GM23338 (cell line): ENCODE results near the gene SLC9C1. TPM values are rescaled to one million over a fixed set of nuclear protein-coding genes. Genes with fewer than 3 reads are reported as not detected.

ENCODE experiments used
- ATAC-seq: fragments of 200-7000 bp; cut with Tn5 transposase; 3 replicates; pipeline ENCODE4 v1.9.1; 2020
- DNase-seq: peaks from one replicate; pipeline ENCODE4 v3.0.0-alpha.2; 2015; ENCODE audit warnings: low spot score
- H2AFZ ChIP-seq: fragments of 200-600 bp; sonication (generic); 2 replicates; pipeline ENCODE4 v1.8.0; 2016; ENCODE audit warnings: antibody characterized with exemption, mild to moderate bottlenecking, moderate library complexity
- H3F3A ChIP-seq: fragments of 200-600 bp; sonication (generic); replicated peaks from 2 replicates; pipeline ENCODE4 v1.8.0; 2017; ENCODE audit warnings: antibody characterized with exemption, mixed run types, low read depth
- H3K27ac ChIP-seq: fragments of 200-600 bp; sonication (generic); 2 replicates; pipeline ENCODE4 v1.6.1; 2016; ENCODE audit warnings: low read depth
- H3K27me3 ChIP-seq: fragments of 200-600 bp; sonication (generic); 2 replicates; pipeline ENCODE4 v1.8.0; 2016; ENCODE audit warnings: mild to moderate bottlenecking, mixed run types, moderate library complexity; ENCODE audit not compliant: insufficient read depth
- H3K36me3 ChIP-seq: fragments of 200-600 bp; sonication (generic); 2 replicates; pipeline ENCODE4 v1.8.0; 2016; ENCODE audit warnings: mild to moderate bottlenecking; ENCODE audit not compliant: insufficient read depth
- H3K4me1 ChIP-seq: fragments of 200-600 bp; sonication (generic); 2 replicates; pipeline ENCODE4 v1.8.0; 2016; ENCODE audit warnings: mild to moderate bottlenecking, moderate library complexity; ENCODE audit not compliant: insufficient read depth
- H3K4me2 ChIP-seq: fragments of 200-600 bp; sonication (generic); 2 replicates; pipeline ENCODE4 v1.7.1; 2017; ENCODE audit warnings: mixed run types
- H3K4me3 ChIP-seq: fragments of 200-600 bp; sonication (generic); 2 replicates; pipeline ENCODE4 v1.6.1; 2016; ENCODE audit warnings: mixed run types
- H3K79me2 ChIP-seq: fragments of 200-600 bp; sonication (generic); replicated peaks from 2 replicates; pipeline ENCODE4 v1.8.0; 2017; ENCODE audit warnings: mild to moderate bottlenecking; ENCODE audit not compliant: insufficient read depth
- H3K9me2 ChIP-seq: fragments of 200-600 bp; sonication (generic); 2 replicates; pipeline ENCODE4 v1.8.0; 2017; ENCODE audit not compliant: insufficient read depth
- H4K20me1 ChIP-seq: fragments of 200-600 bp; sonication (generic); replicated peaks from 2 replicates; pipeline ENCODE4 v1.8.0; 2017; ENCODE audit warnings: mild to moderate bottlenecking; ENCODE audit not compliant: insufficient read depth
- H3K27ac Mint-ChIP-seq: 2 replicates; pipeline ENCODE4 v1.8.0; 2020; ENCODE audit warnings: inconsistent platforms, mild to moderate bottlenecking, moderate library complexity, mixed read lengths
- H3K27me3 Mint-ChIP-seq: 3 replicates; pipeline ENCODE4 v1.8.0; 2022; ENCODE audit warnings: low read depth, mild to moderate bottlenecking, moderate library complexity, mixed read lengths, inconsistent platforms; ENCODE audit not compliant: insufficient read depth, poor library complexity
- H3K36me3 Mint-ChIP-seq: 3 replicates; pipeline ENCODE4 v1.8.0; 2021; ENCODE audit warnings: low read depth, mild to moderate bottlenecking, inconsistent platforms, moderate library complexity, mixed read lengths
- H3K4me1 Mint-ChIP-seq: 3 replicates; pipeline ENCODE4 v1.8.0; 2020; ENCODE audit warnings: mild to moderate bottlenecking, inconsistent platforms, mixed read lengths
- H3K4me3 Mint-ChIP-seq: 3 replicates; pipeline ENCODE4 v1.8.0; 2021; ENCODE audit warnings: moderate library complexity, mild to moderate bottlenecking, inconsistent platforms, mixed read lengths
- H3K9me3 Mint-ChIP-seq: 3 replicates; pipeline ENCODE4 v1.8.0; 2020; ENCODE audit warnings: moderate library complexity, mild to moderate bottlenecking, inconsistent platforms, mixed read lengths
- CREB1 ChIP-seq: fragments of 250-450 bp; sonication (Bioruptor Pico); IDR thresholded peaks from 2 replicates; pipeline ENCODE4 v1.5.0; 2020; ENCODE audit warnings: low read depth, mild to moderate bottlenecking, moderate library complexity
- EZH2 ChIP-seq: fragments of 200-600 bp; sonication (generic); IDR thresholded peaks from one replicate; pipeline ENCODE4 v1.8.0; 2017; ENCODE audit warnings: antibody characterized with exemption, mild to moderate bottlenecking, low read depth; ENCODE audit not compliant: unreplicated experiment
- EZH2phosphoT487 ChIP-seq: fragments of 200-600 bp; sonication (generic); IDR thresholded peaks from one replicate; pipeline ENCODE4 v1.8.1; 2018; ENCODE audit warnings: antibody characterized with exemption; ENCODE audit not compliant: unreplicated experiment
- JUNB ChIP-seq: IDR thresholded peaks from one replicate; pipeline ENCODE4 v1.6.1; 2016; ENCODE audit warnings: antibody characterized with exemption; ENCODE audit not compliant: unreplicated experiment
- NANOG ChIP-seq: IDR thresholded peaks from 2 replicates; pipeline ENCODE4 v1.6.1; 2016; ENCODE audit warnings: antibody characterized with exemption, borderline replicate concordance
- POLR2AphosphoS5 ChIP-seq: IDR thresholded peaks from 2 replicates; pipeline ENCODE4 v1.6.1; 2016; ENCODE audit warnings: antibody characterized with exemption, low read depth
- STAT1 ChIP-seq: IDR thresholded peaks from one replicate; pipeline ENCODE4 v1.6.1; 2016; ENCODE audit warnings: antibody characterized with exemption; ENCODE audit not compliant: unreplicated experiment
- ZNF114 ChIP-seq: fragments of 250-450 bp; sonication (Bioruptor Pico); IDR thresholded peaks from 2 replicates; pipeline ENCODE4 v1.5.0; 2020; ENCODE audit warnings: mild to moderate bottlenecking, moderate library complexity
- ZNF331 ChIP-seq: fragments of 250-450 bp; sonication (Bioruptor Pico); IDR thresholded peaks from 2 replicates; pipeline ENCODE4 v1.5.0; 2020; ENCODE audit warnings: low read depth, mild to moderate bottlenecking, moderate library complexity
- polyA plus RNA-seq: library from polyadenylated mRNA; unstranded; fragments of >200 nt; fragmentation: Nextera tagmentation; extraction: Ambion mirVana; gene quantifications from 2 replicates; pipeline ENCODE4 v1.2.1, GENCODE V29; 2016
- total RNA-seq: library from RNA; depleted of rRNA; stranded (reverse); fragments of >200 nt; shearing (Covaris generic); gene quantifications from 2 replicates; pipeline ENCODE4 v1.2.3, GENCODE V29; 2014
- TF ChIP-seq, protein P1 (sequence below): fragments of 250-450 bp; sonication (Bioruptor Pico); IDR thresholded peaks from 2 replicates; pipeline ENCODE4 v1.5.0; 2020; ENCODE audit warnings: mild to moderate bottlenecking, moderate library complexity
- TF ChIP-seq, protein P2 (sequence below): IDR thresholded peaks from 2 replicates; pipeline ENCODE4 v1.6.1; 2016; ENCODE audit warnings: antibody characterized with exemption
- TF ChIP-seq, protein P3 (sequence below), 2 experiments: fragments of 200-600 bp in 1 of 2; sonication (generic) in 1 of 2; conservative IDR thresholded peaks; 2 replicates each; pipeline versions ENCODE4 v1.5.1 to v1.6.1; 2016 to 2017; ENCODE audit warnings: antibody characterized with exemption in 2 of 2, low read depth in 2 of 2, mild to moderate bottlenecking in 2 of 2, moderate library complexity in 1 of 2
- TF ChIP-seq, protein P4 (sequence below): IDR thresholded peaks from one replicate; pipeline ENCODE4 v1.6.1; 2018; ENCODE audit warnings: antibody characterized with exemption; ENCODE audit not compliant: unreplicated experiment

Gene SLC9C1
- total and polyA plus RNA-seq, 2 experiments from 2014 or later: 0.97 to 1.8 TPM

DNA sequence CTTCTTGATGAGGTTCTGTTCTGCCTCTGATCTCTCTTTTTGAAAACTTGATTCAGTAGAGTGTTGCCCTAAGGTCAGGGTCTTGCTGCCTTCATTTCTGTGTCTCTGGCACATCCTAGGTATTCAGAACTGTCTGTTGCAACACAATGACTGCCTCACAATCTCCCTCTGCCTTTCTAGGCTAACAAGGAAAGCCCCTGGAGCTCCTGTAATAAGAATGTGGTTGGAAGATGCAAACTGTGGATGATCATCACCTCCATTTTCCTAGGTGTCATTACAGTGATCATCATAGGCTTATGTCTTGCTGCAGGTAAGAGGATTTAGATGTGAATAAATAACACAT lies 200.9 kb downstream of the SLC9C1 start:
- peak overlapping the region; percentile 63 for H3K27ac ChIP-seq
- Mint-ChIP-seq H3K4me3 (no peak overlapping the region), H3K4me1 (peaks cover 25% of the 10 kb centered on the region), H3K27ac (peak overlapping the region; percentile 54), H3K36me3 (no peaks in the 10 kb centered on the region; the same call in 1 of the 3 replicates), H3K27me3 (peaks cover 1% of the 10 kb centered on the region), H3K9me3 (no peaks in the 10 kb centered on the region)
- TF ChIP-seq, protein P1, sequence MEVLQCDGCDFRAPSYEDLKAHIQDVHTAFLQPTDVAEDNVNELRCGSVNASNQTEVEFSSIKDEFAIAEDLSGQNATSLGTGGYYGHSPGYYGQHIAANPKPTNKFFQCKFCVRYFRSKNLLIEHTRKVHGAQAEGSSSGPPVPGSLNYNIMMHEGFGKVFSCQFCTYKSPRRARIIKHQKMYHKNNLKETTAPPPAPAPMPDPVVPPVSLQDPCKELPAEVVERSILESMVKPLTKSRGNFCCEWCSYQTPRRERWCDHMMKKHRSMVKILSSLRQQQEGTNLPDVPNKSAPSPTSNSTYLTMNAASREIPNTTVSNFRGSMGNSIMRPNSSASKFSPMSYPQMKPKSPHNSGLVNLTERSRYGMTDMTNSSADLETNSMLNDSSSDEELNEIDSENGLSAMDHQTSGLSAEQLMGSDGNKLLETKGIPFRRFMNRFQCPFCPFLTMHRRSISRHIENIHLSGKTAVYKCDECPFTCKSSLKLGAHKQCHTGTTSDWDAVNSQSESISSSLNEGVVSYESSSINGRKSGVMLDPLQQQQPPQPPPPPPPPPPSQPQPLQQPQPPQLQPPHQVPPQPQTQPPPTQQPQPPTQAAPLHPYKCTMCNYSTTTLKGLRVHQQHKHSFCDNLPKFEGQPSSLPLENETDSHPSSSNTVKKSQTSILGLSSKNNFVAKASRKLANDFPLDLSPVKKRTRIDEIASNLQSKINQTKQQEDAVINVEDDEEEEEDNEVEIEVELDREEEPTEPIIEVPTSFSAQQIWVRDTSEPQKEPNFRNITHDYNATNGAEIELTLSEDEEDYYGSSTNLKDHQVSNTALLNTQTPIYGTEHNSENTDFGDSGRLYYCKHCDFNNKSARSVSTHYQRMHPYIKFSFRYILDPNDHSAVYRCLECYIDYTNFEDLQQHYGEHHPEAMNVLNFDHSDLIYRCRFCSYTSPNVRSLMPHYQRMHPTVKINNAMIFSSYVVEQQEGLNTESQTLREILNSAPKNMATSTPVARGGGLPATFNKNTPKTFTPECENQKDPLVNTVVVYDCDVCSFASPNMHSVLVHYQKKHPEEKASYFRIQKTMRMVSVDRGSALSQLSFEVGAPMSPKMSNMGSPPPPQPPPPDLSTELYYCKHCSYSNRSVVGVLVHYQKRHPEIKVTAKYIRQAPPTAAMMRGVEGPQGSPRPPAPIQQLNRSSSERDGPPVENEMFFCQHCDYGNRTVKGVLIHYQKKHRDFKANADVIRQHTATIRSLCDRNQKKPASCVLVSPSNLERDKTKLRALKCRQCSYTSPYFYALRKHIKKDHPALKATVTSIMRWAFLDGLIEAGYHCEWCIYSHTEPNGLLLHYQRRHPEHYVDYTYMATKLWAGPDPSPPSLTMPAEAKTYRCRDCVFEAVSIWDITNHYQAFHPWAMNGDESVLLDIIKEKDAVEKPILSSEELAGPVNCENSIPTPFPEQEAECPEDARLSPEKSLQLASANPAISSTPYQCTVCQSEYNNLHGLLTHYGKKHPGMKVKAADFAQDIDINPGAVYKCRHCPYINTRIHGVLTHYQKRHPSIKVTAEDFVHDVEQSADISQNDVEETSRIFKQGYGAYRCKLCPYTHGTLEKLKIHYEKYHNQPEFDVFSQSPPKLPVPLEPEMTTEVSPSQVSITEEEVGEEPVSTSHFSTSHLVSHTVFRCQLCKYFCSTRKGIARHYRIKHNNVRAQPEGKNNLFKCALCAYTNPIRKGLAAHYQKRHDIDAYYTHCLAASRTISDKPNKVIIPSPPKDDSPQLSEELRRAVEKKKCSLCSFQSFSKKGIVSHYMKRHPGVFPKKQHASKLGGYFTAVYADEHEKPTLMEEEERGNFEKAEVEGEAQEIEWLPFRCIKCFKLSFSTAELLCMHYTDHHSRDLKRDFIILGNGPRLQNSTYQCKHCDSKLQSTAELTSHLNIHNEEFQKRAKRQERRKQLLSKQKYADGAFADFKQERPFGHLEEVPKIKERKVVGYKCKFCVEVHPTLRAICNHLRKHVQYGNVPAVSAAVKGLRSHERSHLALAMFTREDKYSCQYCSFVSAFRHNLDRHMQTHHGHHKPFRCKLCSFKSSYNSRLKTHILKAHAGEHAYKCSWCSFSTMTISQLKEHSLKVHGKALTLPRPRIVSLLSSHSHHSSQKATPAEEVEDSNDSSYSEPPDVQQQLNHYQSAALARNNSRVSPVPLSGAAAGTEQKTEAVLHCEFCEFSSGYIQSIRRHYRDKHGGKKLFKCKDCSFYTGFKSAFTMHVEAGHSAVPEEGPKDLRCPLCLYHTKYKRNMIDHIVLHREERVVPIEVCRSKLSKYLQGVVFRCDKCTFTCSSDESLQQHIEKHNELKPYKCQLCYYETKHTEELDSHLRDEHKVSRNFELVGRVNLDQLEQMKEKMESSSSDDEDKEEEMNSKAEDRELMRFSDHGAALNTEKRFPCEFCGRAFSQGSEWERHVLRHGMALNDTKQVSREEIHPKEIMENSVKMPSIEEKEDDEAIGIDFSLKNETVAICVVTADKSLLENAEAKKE: no peak
- TF ChIP-seq NANOG (no peak), ZNF331 (CRISPR knock-in tag) (no peak), CREB1 (CRISPR knock-in tag) (no peak), EZH2phosphoT487 (no peak), POLR2AphosphoS5 (no peak), ZNF114 (CRISPR knock-in tag) (no peak), JUNB (no peak), EZH2 (no peak), STAT1 (no peak)
- TF ChIP-seq, protein P2, sequence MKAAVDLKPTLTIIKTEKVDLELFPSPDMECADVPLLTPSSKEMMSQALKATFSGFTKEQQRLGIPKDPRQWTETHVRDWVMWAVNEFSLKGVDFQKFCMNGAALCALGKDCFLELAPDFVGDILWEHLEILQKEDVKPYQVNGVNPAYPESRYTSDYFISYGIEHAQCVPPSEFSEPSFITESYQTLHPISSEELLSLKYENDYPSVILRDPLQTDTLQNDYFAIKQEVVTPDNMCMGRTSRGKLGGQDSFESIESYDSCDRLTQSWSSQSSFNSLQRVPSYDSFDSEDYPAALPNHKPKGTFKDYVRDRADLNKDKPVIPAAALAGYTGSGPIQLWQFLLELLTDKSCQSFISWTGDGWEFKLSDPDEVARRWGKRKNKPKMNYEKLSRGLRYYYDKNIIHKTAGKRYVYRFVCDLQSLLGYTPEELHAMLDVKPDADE: no peak
- TF ChIP-seq, protein P3, sequence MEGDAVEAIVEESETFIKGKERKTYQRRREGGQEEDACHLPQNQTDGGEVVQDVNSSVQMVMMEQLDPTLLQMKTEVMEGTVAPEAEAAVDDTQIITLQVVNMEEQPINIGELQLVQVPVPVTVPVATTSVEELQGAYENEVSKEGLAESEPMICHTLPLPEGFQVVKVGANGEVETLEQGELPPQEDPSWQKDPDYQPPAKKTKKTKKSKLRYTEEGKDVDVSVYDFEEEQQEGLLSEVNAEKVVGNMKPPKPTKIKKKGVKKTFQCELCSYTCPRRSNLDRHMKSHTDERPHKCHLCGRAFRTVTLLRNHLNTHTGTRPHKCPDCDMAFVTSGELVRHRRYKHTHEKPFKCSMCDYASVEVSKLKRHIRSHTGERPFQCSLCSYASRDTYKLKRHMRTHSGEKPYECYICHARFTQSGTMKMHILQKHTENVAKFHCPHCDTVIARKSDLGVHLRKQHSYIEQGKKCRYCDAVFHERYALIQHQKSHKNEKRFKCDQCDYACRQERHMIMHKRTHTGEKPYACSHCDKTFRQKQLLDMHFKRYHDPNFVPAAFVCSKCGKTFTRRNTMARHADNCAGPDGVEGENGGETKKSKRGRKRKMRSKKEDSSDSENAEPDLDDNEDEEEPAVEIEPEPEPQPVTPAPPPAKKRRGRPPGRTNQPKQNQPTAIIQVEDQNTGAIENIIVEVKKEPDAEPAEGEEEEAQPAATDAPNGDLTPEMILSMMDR (conservative IDR thresholded peaks at IDR 0.05; ENCODE audit: low read depth in 2 of 2): no peak
- TF ChIP-seq, protein P4, sequence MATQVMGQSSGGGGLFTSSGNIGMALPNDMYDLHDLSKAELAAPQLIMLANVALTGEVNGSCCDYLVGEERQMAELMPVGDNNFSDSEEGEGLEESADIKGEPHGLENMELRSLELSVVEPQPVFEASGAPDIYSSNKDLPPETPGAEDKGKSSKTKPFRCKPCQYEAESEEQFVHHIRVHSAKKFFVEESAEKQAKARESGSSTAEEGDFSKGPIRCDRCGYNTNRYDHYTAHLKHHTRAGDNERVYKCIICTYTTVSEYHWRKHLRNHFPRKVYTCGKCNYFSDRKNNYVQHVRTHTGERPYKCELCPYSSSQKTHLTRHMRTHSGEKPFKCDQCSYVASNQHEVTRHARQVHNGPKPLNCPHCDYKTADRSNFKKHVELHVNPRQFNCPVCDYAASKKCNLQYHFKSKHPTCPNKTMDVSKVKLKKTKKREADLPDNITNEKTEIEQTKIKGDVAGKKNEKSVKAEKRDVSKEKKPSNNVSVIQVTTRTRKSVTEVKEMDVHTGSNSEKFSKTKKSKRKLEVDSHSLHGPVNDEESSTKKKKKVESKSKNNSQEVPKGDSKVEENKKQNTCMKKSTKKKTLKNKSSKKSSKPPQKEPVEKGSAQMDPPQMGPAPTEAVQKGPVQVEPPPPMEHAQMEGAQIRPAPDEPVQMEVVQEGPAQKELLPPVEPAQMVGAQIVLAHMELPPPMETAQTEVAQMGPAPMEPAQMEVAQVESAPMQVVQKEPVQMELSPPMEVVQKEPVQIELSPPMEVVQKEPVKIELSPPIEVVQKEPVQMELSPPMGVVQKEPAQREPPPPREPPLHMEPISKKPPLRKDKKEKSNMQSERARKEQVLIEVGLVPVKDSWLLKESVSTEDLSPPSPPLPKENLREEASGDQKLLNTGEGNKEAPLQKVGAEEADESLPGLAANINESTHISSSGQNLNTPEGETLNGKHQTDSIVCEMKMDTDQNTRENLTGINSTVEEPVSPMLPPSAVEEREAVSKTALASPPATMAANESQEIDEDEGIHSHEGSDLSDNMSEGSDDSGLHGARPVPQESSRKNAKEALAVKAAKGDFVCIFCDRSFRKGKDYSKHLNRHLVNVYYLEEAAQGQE: no peak
- H4K20me1 ChIP-seq: peaks cover 3% of the 10 kb centered on the region; the same call in 1 of the 2 replicates
- no peaks in the 10 kb centered on the region for H3K36me3 ChIP-seq
- no peaks in the 10 kb centered on the region for H3F3A ChIP-seq
- no peaks in the 10 kb centered on the region for H3K27me3 ChIP-seq
- no peak overlapping the region for H3K4me3 ChIP-seq
- H3K4me1 ChIP-seq: peaks cover 19% of the 10 kb centered on the region
- H3K4me2 ChIP-seq: peak overlapping the region; percentile 40; the same call in 1 of the 2 replicates
- DNase-seq (peak; percentile 47), ATAC-seq (peak; percentile 71)
- no peak overlapping the region for H2AFZ ChIP-seq
- H3K9me2 ChIP-seq: peaks cover 4% of the 10 kb centered on the region; the same call in 1 of the 2 replicates
- H3K79me2 ChIP-seq: peaks cover 48% of the 10 kb centered on the region
